Adrenal gland (tissue), 12 donors: ENCODE measurements around the gene ARPC2. TPM values are rescaled to one million over a fixed set of nuclear protein-coding genes. Genes with fewer than 3 reads are reported as not detected.

Experiments used
- DNase-seq, 7 donors: peaks; one replicate each; pipeline ENCODE4 v3.0.0-alpha.2; 2019 to 2020
- H3K27ac ChIP-seq, 5 donors: fragments of 200-600 bp; sonication (generic) in 4 of 5; 1 replicate in 3 of 5; 2 replicates in 2 of 5; pipeline versions ENCODE4 v1.5.1 to v1.8.0; 2016 to 2020; ENCODE audit warnings: mild to moderate bottlenecking in 1 of 5
- H3K27me3 ChIP-seq: fragments of 200-600 bp; 2 replicates; pipeline ENCODE4 v1.8.0; 2021
- H3K36me3 ChIP-seq, 2 donors: fragments of 200-600 bp; replicated peaks in 1 of 2; 1 replicate in 1 of 2; 2 replicates in 1 of 2; pipeline versions ENCODE4 v1.5.1 to v1.8.0; 2018 to 2022
- H3K4me1 ChIP-seq, 2 donors: fragments of 200-600 bp; replicated peaks in 1 of 2; 1 replicate in 1 of 2; 2 replicates in 1 of 2; pipeline versions ENCODE4 v1.5.1 to v1.8.0; 2018 to 2021
- H3K4me3 ChIP-seq, 4 donors: fragments of 200-600 bp; sonication (generic) in 3 of 4; one replicate each; pipeline ENCODE4 v1.5.1; 2016 to 2018
- H3K9me3 ChIP-seq, 3 donors: fragments of 200-600 bp; sonication (generic) in 1 of 3; replicated peaks in 1 of 3; 1 replicate in 2 of 3; 2 replicates in 1 of 3; pipeline versions ENCODE4 v1.5.1 to v1.8.0; 2016 to 2021
- CTCF ChIP-seq, 6 experiments: fragments of 450-650 bp in 4 of 6; fragments of 200-600 bp in 2 of 6; sonication (generic) in 1 of 6; IDR thresholded peaks; 1 replicate in 5 of 6; 2 replicates in 1 of 6; pipeline versions ENCODE4 v1.5.1 to v1.8.0; 2016 to 2021; ENCODE audit warnings: antibody characterized with exemption in 6 of 6, mild to moderate bottlenecking in 2 of 6, moderate library complexity in 1 of 6
- POLR2A ChIP-seq, 2 donors: fragments of 450-650 bp; IDR thresholded peaks; one replicate each; pipeline ENCODE4 v1.6.1; 2017; ENCODE audit warnings: antibody characterized with exemption in 2 of 2, mild to moderate bottlenecking in 2 of 2, moderate library complexity in 1 of 2
- WGBS, 4 donors: extraction: QIAGEN DNeasy Blood & Tissue Kit in 2 of 4; methylation state at CpG; one replicate each; pipeline versions ENCODE4 v1.1.5 to v1.1.7; 2013 to 2017; 5-methylcytosine and 5-hydroxymethylcytosine counted together
- intact Hi-C, 2 donors: fragments of 100-400 bp; cut with DNase I; formaldehyde crosslinking; loops; one replicate each; pipeline versions ENCODE4 v1.14.1 to v1.15.0; 2022 to 2023
- polyA plus RNA-seq, 3 donors: library from polyadenylated mRNA; stranded (reverse); fragments of 200-250 nt in 2 of 3; fragments of 350-450 nt in 1 of 3; fragmentation: Illumina TruSeq in 1 of 3; extraction: RNeasy Lipid Tissue Mini Kit (QIAGEN cat#74804) in 1 of 3; gene quantifications; one replicate each; pipeline ENCODE4 v1.2.3, GENCODE V29; 2013 to 2014
- total RNA-seq, 9 donors: library from RNA; depleted of rRNA in 4 of 9; stranded (reverse); fragments of >200 nt in 4 of 9; fragments of 120-200 nt in 1 of 9; fragmentation: NEBNext Ultra II Directional in 1 of 9; extraction: Animal tissue kit (Norgen Biotek cat#: 25700) in 1 of 9; gene quantifications; one replicate each; pipeline versions ENCODE4 v1.1.0 to v1.2.4, GENCODE V29; 2013 to 2023
- donor health status: healthy with polysubstance abuse.
- donor health status: Bipolar disorder and iron deficiency.
- donor health status: DM: yes; HTN: yes; CAD: no.
- donor health status: DM: no; HTN: no; CAD: no.
- donor health status: DM: no; HTN: no; CAD: no.
- donor health status: DM: yes; HTN: yes; CAD: no.

ARPC2 gene
- total and polyA plus RNA-seq, 12 donors, result 93.5 to 284 (median 180) TPM

GRCh38 chr2:218286570-218287459, 69.8 kb downstream of the ARPC2 start:
- Histone ChIP-seq H3K4me1 (peaks cover 78 to 97% of the 10 kb centered on the region in 2 donors), H3K9me3 (no peaks in the 10 kb centered on the region), H3K36me3 (peaks cover 0 to 11% of the 10 kb centered on the region in 2 donors), H3K27ac (peak overlapping the region; percentile 80 to 97 (median 90)), H3K27me3 (no peaks in the 10 kb centered on the region), H3K4me3 (peak overlapping the region in 2 of 4 donors; percentile 16 to 58)
- DNase-seq, result peak; percentile 86 to 96 (median 94)
- WGBS, 4 donors, result 1 to 4% (median 3%) methylated on average over 8 to 11 of the region's 11 CpGs
- intact Hi-C loops, result no loop called here
- TF ChIP-seq CTCF (IDR thresholded peaks at IDR 0.05), result no peak
- peak in 1 of 2 donors; percentile 46 for TF ChIP-seq POLR2A (IDR thresholded peaks at IDR 0.05)

GRCh38 chr2:218289639-218290315, 72.8 kb downstream of the ARPC2 start:
- DNase-seq, result peak in 5 of 7 donors; percentile 31 to 75 (median 59)
- H3K36me3 ChIP-seq, result no peaks in the 10 kb centered on the region
- H3K9me3 ChIP-seq, result no peaks in the 10 kb centered on the region
- peaks cover 51 to 89% of the 10 kb centered on the region in 2 donors for H3K4me1 ChIP-seq
- peak overlapping the region; percentile 81 to 97 (median 96) for H3K27ac ChIP-seq
- TF ChIP-seq POLR2A (IDR thresholded peaks at IDR 0.05) (peak in 1 of 2 donors; percentile 20), CTCF (IDR thresholded peaks at IDR 0.05) (no peak)
- peak overlapping the region in 1 of 4 donors; percentile 79 for H3K4me3 ChIP-seq
- H3K27me3 ChIP-seq, result no peaks in the 10 kb centered on the region
- 31 to 45% (median 42%) methylated on average over 4 to 6 of the region's 6 CpGs for WGBS, 4 donors
- intact Hi-C loops, result no loop called here

GRCh38 chr2:218290316-218291261, 73.6 kb downstream of the ARPC2 start:
- DNase-seq, result peak in 1 of 7 donors; percentile 21
- WGBS, 4 donors, result 50 to 60% (median 56%) methylated on average over 12 of the region's 12 CpGs
- no peak for TF ChIP-seq CTCF (IDR thresholded peaks at IDR 0.05)
- TF ChIP-seq POLR2A (IDR thresholded peaks at IDR 0.05), result no peak
- intact Hi-C loops, result no loop called here
- Histone ChIP-seq H3K4me3 (peak overlapping the region in 2 of 4 donors; percentile 79 to 90), H3K36me3 (no peaks in the 10 kb centered on the region), H3K27ac (peak overlapping the region; percentile 81 to 97 (median 96)), H3K9me3 (no peaks in the 10 kb centered on the region), H3K27me3 (no peaks in the 10 kb centered on the region), H3K4me1 (peaks cover 43 to 81% of the 10 kb centered on the region in 2 donors)
